SK-N-SH treated with all-trans-retinoic acid at 6 μM for 48 hours (cell line): Measurements from ENCODE around the gene TPR.

Experiments
- ATAC-seq: fragments of 200-7000 bp; cut with Tn5 transposase; 3 replicates; pipeline ENCODE4 v1.9.1; 2020; ENCODE audit warnings: mild to moderate bottlenecking, moderate library complexity
- BACH2 ChIP-seq: fragments of 250-450 bp; sonication (Bioruptor Pico); IDR thresholded peaks from 2 replicates; pipeline ENCODE4 v1.9.0; 2021; ENCODE audit warnings: mild to moderate bottlenecking, borderline replicate concordance
- CSDC2 ChIP-seq: fragments of 250-450 bp; sonication (Bioruptor Pico); IDR thresholded peaks from 2 replicates; pipeline ENCODE4 v1.5.0; 2020; ENCODE audit warnings: mild to moderate bottlenecking, moderate library complexity
- OSR1 ChIP-seq: fragments of 250-450 bp; sonication (Bioruptor Pico); IDR thresholded peaks from 2 replicates; pipeline ENCODE4 v1.8.0; 2022; ENCODE audit warnings: moderate library complexity, mild to moderate bottlenecking, inconsistent platforms
- RARB ChIP-seq: fragments of 250-450 bp; sonication (Bioruptor Pico); IDR thresholded peaks from 2 replicates; pipeline ENCODE4 v1.8.0; 2021; ENCODE audit warnings: mild to moderate bottlenecking, moderate library complexity
- SNAI2 ChIP-seq: fragments of 250-450 bp; sonication (Bioruptor Pico); IDR thresholded peaks from 2 replicates; pipeline ENCODE4 v1.5.0; 2020; ENCODE audit warnings: mild to moderate bottlenecking, moderate library complexity
- TCF4 ChIP-seq: fragments of 250-450 bp; sonication (Bioruptor Pico); IDR thresholded peaks from 2 replicates; pipeline ENCODE4 v1.8.0; 2021; ENCODE audit warnings: mild to moderate bottlenecking, moderate library complexity, borderline replicate concordance
- ZNF565 ChIP-seq: fragments of 450-650 bp; formaldehyde crosslinking; conservative IDR thresholded peaks from 2 replicates; pipeline ENCODE4 v1.5.0; 2020; ENCODE audit warnings: low read depth, mild to moderate bottlenecking, moderate library complexity
- ZNF8 ChIP-seq: fragments of 450-650 bp; formaldehyde crosslinking; IDR thresholded peaks from 2 replicates; pipeline ENCODE4 v1.5.0; 2020; ENCODE audit warnings: mild to moderate bottlenecking, moderate library complexity
- TF ChIP-seq, protein P1 (sequence below): fragments of 250-450 bp; sonication (Bioruptor Pico); IDR thresholded peaks from 2 replicates; pipeline ENCODE4 v1.8.0; 2021; ENCODE audit warnings: low read depth, mild to moderate bottlenecking, moderate library complexity, borderline replicate concordance
- TF ChIP-seq, protein P2 (sequence below): fragments of 250-450 bp; sonication (Bioruptor Pico); IDR thresholded peaks from 2 replicates; pipeline ENCODE4 v1.5.0; 2020; ENCODE audit warnings: mild to moderate bottlenecking, moderate library complexity

The TPR gene

DNA sequence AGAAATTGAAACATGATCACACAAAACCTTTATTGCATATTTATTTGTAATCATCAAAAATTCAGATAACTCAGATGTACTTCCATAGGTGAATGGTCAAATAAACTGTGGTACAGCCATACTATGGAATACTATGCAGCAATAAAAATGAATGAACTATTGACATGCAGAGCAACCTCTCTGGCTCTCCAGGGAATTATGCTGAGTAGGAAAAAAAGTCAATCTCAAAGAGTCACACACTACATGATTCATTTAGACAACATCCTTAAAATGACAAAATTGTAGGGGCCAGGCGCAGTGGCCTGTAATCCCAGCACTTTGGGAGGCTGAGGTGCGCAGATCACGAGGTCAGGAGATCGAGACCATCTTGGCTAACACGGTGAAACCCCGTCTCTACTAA is 104.0 kb downstream of the TPR start:
- TF ChIP-seq TCF4 (CRISPR knock-in tag), result no peak
- no peak for TF ChIP-seq ZNF565
- no peak for TF ChIP-seq OSR1 (CRISPR knock-in tag)
- TF ChIP-seq SNAI2 (CRISPR knock-in tag), result no peak
- TF ChIP-seq, protein P1, sequence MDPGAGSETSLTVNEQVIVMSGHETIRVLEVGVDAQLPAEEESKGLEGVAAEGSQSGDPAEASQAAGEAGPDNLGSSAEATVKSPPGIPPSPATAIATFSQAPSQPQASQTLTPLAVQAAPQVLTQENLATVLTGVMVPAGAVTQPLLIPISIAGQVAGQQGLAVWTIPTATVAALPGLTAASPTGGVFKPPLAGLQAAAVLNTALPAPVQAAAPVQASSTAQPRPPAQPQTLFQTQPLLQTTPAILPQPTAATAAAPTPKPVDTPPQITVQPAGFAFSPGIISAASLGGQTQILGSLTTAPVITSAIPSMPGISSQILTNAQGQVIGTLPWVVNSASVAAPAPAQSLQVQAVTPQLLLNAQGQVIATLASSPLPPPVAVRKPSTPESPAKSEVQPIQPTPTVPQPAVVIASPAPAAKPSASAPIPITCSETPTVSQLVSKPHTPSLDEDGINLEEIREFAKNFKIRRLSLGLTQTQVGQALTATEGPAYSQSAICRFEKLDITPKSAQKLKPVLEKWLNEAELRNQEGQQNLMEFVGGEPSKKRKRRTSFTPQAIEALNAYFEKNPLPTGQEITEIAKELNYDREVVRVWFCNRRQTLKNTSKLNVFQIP (CRISPR knock-in tag), result no peak
- TF ChIP-seq, protein P2, sequence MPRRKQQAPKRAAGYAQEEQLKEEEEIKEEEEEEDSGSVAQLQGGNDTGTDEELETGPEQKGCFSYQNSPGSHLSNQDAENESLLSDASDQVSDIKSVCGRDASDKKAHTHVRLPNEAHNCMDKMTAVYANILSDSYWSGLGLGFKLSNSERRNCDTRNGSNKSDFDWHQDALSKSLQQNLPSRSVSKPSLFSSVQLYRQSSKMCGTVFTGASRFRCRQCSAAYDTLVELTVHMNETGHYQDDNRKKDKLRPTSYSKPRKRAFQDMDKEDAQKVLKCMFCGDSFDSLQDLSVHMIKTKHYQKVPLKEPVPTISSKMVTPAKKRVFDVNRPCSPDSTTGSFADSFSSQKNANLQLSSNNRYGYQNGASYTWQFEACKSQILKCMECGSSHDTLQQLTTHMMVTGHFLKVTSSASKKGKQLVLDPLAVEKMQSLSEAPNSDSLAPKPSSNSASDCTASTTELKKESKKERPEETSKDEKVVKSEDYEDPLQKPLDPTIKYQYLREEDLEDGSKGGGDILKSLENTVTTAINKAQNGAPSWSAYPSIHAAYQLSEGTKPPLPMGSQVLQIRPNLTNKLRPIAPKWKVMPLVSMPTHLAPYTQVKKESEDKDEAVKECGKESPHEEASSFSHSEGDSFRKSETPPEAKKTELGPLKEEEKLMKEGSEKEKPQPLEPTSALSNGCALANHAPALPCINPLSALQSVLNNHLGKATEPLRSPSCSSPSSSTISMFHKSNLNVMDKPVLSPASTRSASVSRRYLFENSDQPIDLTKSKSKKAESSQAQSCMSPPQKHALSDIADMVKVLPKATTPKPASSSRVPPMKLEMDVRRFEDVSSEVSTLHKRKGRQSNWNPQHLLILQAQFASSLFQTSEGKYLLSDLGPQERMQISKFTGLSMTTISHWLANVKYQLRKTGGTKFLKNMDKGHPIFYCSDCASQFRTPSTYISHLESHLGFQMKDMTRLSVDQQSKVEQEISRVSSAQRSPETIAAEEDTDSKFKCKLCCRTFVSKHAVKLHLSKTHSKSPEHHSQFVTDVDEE (CRISPR knock-in tag), result no peak
- TF ChIP-seq BACH2 (CRISPR knock-in tag), result no peak
- TF ChIP-seq CSDC2 (CRISPR knock-in tag), result no peak
- no peak for TF ChIP-seq ZNF8 (CRISPR knock-in tag)
- TF ChIP-seq RARB, result no peak
- no peak for ATAC-seq
